ENCODE data around the gene RFX5.
"Not testable (repeated sequence)": the region's sequence is repeated elsewhere in the genome, so short reads cannot be mapped to it uniquely, and the experiment has no call there.

RFX5 gene

GRCh38 chr1:151346769-151347522, at the start of gene RFX5:
RFX5 (minus strand) TSS chr1:151347252; CDS start chr1:151346320, 932 bp downstream.
- peak; percentile 99 for FAIRE-seq

GRCh38 chr1:151396265-151396664, 49.2 kb upstream of the RFX5 start:
- FAIRE-seq: not testable (repeated sequence)

- no peak for FAIRE-seq
Observed at GRCh38 chr1:151393583-151393982, 46.5 kb upstream of the RFX5 start.

GRCh38 chr1:151391079-151391563, 44.1 kb upstream of the RFX5 start:
- no peak for FAIRE-seq

- FAIRE-seq: not testable (repeated sequence)
Observed at GRCh38 chr1:151390221-151391078, 43.4 kb upstream of the RFX5 start.

GRCh38 chr1:151386002-151386401, 39.0 kb upstream of the RFX5 start:
- no peak for FAIRE-seq

- no peak for FAIRE-seq
Observed at GRCh38 chr1:151384584-151384983, 37.5 kb upstream of the RFX5 start.

- no peak for FAIRE-seq
Observed at GRCh38 chr1:151377150-151377884, 30.3 kb upstream of the RFX5 start.

GRCh38 chr1:151373196-151373595, 26.1 kb upstream of the RFX5 start:
- no peak for FAIRE-seq

- no peak for FAIRE-seq
Observed at GRCh38 chr1:151372058-151372934, 25.2 kb upstream of the RFX5 start, which contains the start of gene SELENBP1. SELENBP1 (minus strand) TSS chr1:151372705; CDS start chr1:151372641, 64 bp downstream.

GRCh38 chr1:151371370-151372057, 24.5 kb upstream of the RFX5 start:
- FAIRE-seq: no peak

GRCh38 chr1:151370211-151370911, 23.3 kb upstream of the RFX5 start:
- no peak for FAIRE-seq

- FAIRE-seq: no peak
Observed at GRCh38 chr1:151369621-151370048, 22.6 kb upstream of the RFX5 start.

GRCh38 chr1:151369302-151369610, 22.2 kb upstream of the RFX5 start:
- no peak for FAIRE-seq

- no peak for FAIRE-seq
Observed at GRCh38 chr1:151368393-151369301, 21.6 kb upstream of the RFX5 start.

GRCh38 chr1:151367658-151368392, 20.8 kb upstream of the RFX5 start:
- FAIRE-seq: no peak

- no peak for FAIRE-seq
Observed at GRCh38 chr1:151364996-151365395, 17.9 kb upstream of the RFX5 start.

- no peak for FAIRE-seq
Observed at GRCh38 chr1:151362308-151363155, 15.5 kb upstream of the RFX5 start.
